ENCODE results near the gene HES7. TPM values are rescaled to one million over a fixed set of nuclear protein-coding genes. Genes with fewer than 3 reads are reported as not detected.
"Not testable (repeated sequence)": the region's sequence is repeated elsewhere in the genome, so short reads cannot be mapped to it uniquely, and the experiment has no call there.

Gene HES7
- total RNA-seq (not detected), total RNA-seq (0 to 0.53 reads per million in 2 donors)

- ATAC-seq (no peak), DNase-seq (no peak)
- H3K36me3 Mint-ChIP-seq (ENCODE audit: low read depth) = peaks cover 5% of the 10 kb centered on the region
- H3K9me3 ChIP-seq (ENCODE audit: control insufficient read depth, low read length, poor library complexity, severe bottlenecking) = no peaks in the 10 kb centered on the region
- peak within 1 kb of the TSS; percentile 97 for H3K4me3 Mint-ChIP-seq
- peak within 1 kb of the TSS; percentile 99 for H3K27ac Mint-ChIP-seq
- peaks cover 64% of the 10 kb centered on the region for H3K4me1 Mint-ChIP-seq
- peaks cover 45% of the 10 kb centered on the region for H3K27me3 Mint-ChIP-seq
Measured at GRCh38 chr17:8123695-8124349, at the start of gene HES7. Gene HES7, minus strand, starts transcription at chr17:8124106. Its CDS starts 22 bp downstream, at chr17:8124084.

- Mint-ChIP-seq H3K27me3 (no peaks in the 10 kb centered on the region), H3K4me1 (peaks cover 42% of the 10 kb centered on the region), H3K36me3 (ENCODE audit: low read depth) (peaks cover 2% of the 10 kb centered on the region), H3K27ac (peak overlapping the region; percentile 100), H3K4me3 (peak overlapping the region; percentile 91)
- no peaks in the 10 kb centered on the region for H3K9me3 ChIP-seq (ENCODE audit: control insufficient read depth, low read length, poor library complexity, severe bottlenecking)
- ATAC-seq (peak; percentile 88), DNase-seq (peak in 2 of 3 donors; percentile 60 to 62)
Measured at GRCh38 chr17:8173056-8173870, 49.4 kb upstream of the HES7 start.

- H3K4me3 Mint-ChIP-seq; DNase-seq; H3K36me3 Mint-ChIP-seq (ENCODE audit: low read depth); H3K27ac Mint-ChIP-seq; H3K27me3 Mint-ChIP-seq; H3K9me3 ChIP-seq (ENCODE audit: control insufficient read depth, low read length, poor library complexity, severe bottlenecking); ATAC-seq: not testable (repeated sequence)
- peaks cover 27% of the 10 kb centered on the region for H3K4me1 Mint-ChIP-seq
Measured at GRCh38 chr17:8170186-8170585, 46.3 kb upstream of the HES7 start.

- H3K4me1 Mint-ChIP-seq = peaks cover 24% of the 10 kb centered on the region
- H3K9me3 ChIP-seq (ENCODE audit: control insufficient read depth, low read length, poor library complexity, severe bottlenecking) = no peaks in the 10 kb centered on the region
- H3K27me3 Mint-ChIP-seq = no peaks in the 10 kb centered on the region
- DNase-seq (no peak), ATAC-seq (no peak)
- no peak overlapping the region for H3K4me3 Mint-ChIP-seq
- H3K27ac Mint-ChIP-seq = no peak overlapping the region
- H3K36me3 Mint-ChIP-seq (ENCODE audit: low read depth) = no peaks in the 10 kb centered on the region
Measured at GRCh38 chr17:8167526-8167925, 43.6 kb upstream of the HES7 start.

- H3K36me3 Mint-ChIP-seq (ENCODE audit: low read depth) = no peaks in the 10 kb centered on the region
- peak overlapping the region; percentile 11 for H3K27ac Mint-ChIP-seq
- no peak overlapping the region for H3K4me3 Mint-ChIP-seq
- ATAC-seq (no peak), DNase-seq (no peak)
- H3K27me3 Mint-ChIP-seq = no peaks in the 10 kb centered on the region
- H3K9me3 ChIP-seq (ENCODE audit: control insufficient read depth, low read length, poor library complexity, severe bottlenecking) = no peaks in the 10 kb centered on the region
- H3K4me1 Mint-ChIP-seq = peaks cover 25% of the 10 kb centered on the region
Measured at GRCh38 chr17:8166731-8167130, 42.8 kb upstream of the HES7 start.

- peaks cover 39% of the 10 kb centered on the region for H3K4me1 Mint-ChIP-seq
- H3K36me3 Mint-ChIP-seq (ENCODE audit: low read depth) = peaks cover 5% of the 10 kb centered on the region
- no peaks in the 10 kb centered on the region for H3K9me3 ChIP-seq (ENCODE audit: control insufficient read depth, low read length, poor library complexity, severe bottlenecking)
- no peak overlapping the region for H3K27ac Mint-ChIP-seq
- ATAC-seq = no peak
- H3K27me3 Mint-ChIP-seq = no peaks in the 10 kb centered on the region
- no peak for DNase-seq
- peak overlapping the region; percentile 90 for H3K4me3 Mint-ChIP-seq
Measured at GRCh38 chr17:8164815-8165131, 40.9 kb upstream of the HES7 start.

- DNase-seq (peak in 2 of 3 donors; percentile 29 to 55), ATAC-seq (peak; percentile 54)
- peaks cover 44% of the 10 kb centered on the region for H3K4me1 Mint-ChIP-seq
- H3K36me3 Mint-ChIP-seq (ENCODE audit: low read depth) = peaks cover 5% of the 10 kb centered on the region
- peak overlapping the region; percentile 90 for H3K4me3 Mint-ChIP-seq
- no peak overlapping the region for H3K27ac Mint-ChIP-seq
- H3K27me3 Mint-ChIP-seq = no peaks in the 10 kb centered on the region
- no peaks in the 10 kb centered on the region for H3K9me3 ChIP-seq (ENCODE audit: control insufficient read depth, low read length, poor library complexity, severe bottlenecking)
Measured at GRCh38 chr17:8163978-8164814, 40.3 kb upstream of the HES7 start.

- ATAC-seq (peak; percentile 13), DNase-seq (no peak)
- no peaks in the 10 kb centered on the region for H3K9me3 ChIP-seq (ENCODE audit: control insufficient read depth, low read length, poor library complexity, severe bottlenecking)
- Mint-ChIP-seq H3K27me3 (no peaks in the 10 kb centered on the region), H3K4me1 (peaks cover 45% of the 10 kb centered on the region), H3K36me3 (ENCODE audit: low read depth) (peaks cover 5% of the 10 kb centered on the region), H3K27ac (no peak overlapping the region), H3K4me3 (peak overlapping the region; percentile 90)
Measured at GRCh38 chr17:8162997-8163977, 39.4 kb upstream of the HES7 start.

- no peaks in the 10 kb centered on the region for H3K27me3 Mint-ChIP-seq
- DNase-seq (peak; percentile 82 to 85 (median 84)), ATAC-seq (peak; percentile 68)
- peaks cover 5% of the 10 kb centered on the region for H3K36me3 Mint-ChIP-seq (ENCODE audit: low read depth)
- H3K4me3 Mint-ChIP-seq = peak within 1 kb of the TSS; percentile 90
- H3K27ac Mint-ChIP-seq = no peak within 1 kb of the TSS
- no peaks in the 10 kb centered on the region for H3K9me3 ChIP-seq (ENCODE audit: control insufficient read depth, low read length, poor library complexity, severe bottlenecking)
- peaks cover 45% of the 10 kb centered on the region for H3K4me1 Mint-ChIP-seq
Measured at GRCh38 chr17:8162233-8162996, 38.5 kb upstream of the HES7 start, which contains the start of gene VAMP2. Gene VAMP2, minus strand, starts transcription at chr17:8162948. Its CDS starts 69 bp downstream, at chr17:8162879.

- ATAC-seq (no peak), DNase-seq (no peak)
- Mint-ChIP-seq H3K36me3 (ENCODE audit: low read depth) (peaks cover 5% of the 10 kb centered on the region), H3K27me3 (no peaks in the 10 kb centered on the region), H3K4me3 (peak overlapping the region; percentile 90), H3K27ac (no peak overlapping the region), H3K4me1 (peaks cover 45% of the 10 kb centered on the region)
- H3K9me3 ChIP-seq (ENCODE audit: control insufficient read depth, low read length, poor library complexity, severe bottlenecking) = no peaks in the 10 kb centered on the region
Measured at GRCh38 chr17:8161289-8162232, 37.7 kb upstream of the HES7 start.

- Mint-ChIP-seq H3K27ac (no peak overlapping the region), H3K4me1 (peaks cover 45% of the 10 kb centered on the region), H3K27me3 (no peaks in the 10 kb centered on the region), H3K36me3 (ENCODE audit: low read depth) (peaks cover 5% of the 10 kb centered on the region), H3K4me3 (peak overlapping the region; percentile 90)
- DNase-seq = no peak
- H3K9me3 ChIP-seq (ENCODE audit: control insufficient read depth, low read length, poor library complexity, severe bottlenecking) = no peaks in the 10 kb centered on the region
- no peak for ATAC-seq
Measured at GRCh38 chr17:8160741-8161221, 36.9 kb upstream of the HES7 start.

Data from T-helper 17 cell (primary cell).